ENCODE data around the gene LYZL2.
"Not testable (repeated sequence)": the region's sequence is repeated elsewhere in the genome, so short reads cannot be mapped to it uniquely, and the experiment has no call there.

DNA sequence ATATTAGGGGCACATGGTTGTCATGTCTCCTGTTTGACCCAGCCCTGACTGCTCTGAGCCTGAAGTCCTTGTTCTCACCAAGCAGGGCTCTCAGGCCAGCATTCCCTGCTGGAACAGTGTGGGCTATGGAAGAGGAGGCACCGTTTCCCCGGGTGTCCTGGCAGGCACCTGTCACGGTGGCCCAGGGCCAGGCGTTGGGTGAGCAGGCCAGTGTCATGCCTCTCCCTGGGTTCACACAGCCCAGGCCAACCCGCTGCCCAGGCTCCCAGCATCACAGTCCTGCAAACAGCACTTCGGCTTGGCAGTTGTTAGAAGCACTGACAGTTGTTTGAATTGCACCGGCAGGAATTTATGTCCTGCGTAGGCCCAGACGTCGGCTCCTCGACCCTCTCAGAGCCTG is 38.4 kb upstream of the LYZL2 start:
- not testable (repeated sequence) for TF ChIP-seq CTCF, POLR2A, POLR2AphosphoS5 (IDR thresholded peaks at IDR 0.05)

Data from prostate gland (tissue), 2 donors.